NCI-H2196 treated with DMSO at 0.1 percent for 48 hours (cell line): ENCODE measurements around the gene FRRS1L.

Experiments used
- DNase-seq: peaks from one replicate; lab custom pipeline; 2025; ENCODE audit not compliant: unreplicated experiment; lab: John Stamatoyannopoulos, UW

Gene FRRS1L

DNA sequence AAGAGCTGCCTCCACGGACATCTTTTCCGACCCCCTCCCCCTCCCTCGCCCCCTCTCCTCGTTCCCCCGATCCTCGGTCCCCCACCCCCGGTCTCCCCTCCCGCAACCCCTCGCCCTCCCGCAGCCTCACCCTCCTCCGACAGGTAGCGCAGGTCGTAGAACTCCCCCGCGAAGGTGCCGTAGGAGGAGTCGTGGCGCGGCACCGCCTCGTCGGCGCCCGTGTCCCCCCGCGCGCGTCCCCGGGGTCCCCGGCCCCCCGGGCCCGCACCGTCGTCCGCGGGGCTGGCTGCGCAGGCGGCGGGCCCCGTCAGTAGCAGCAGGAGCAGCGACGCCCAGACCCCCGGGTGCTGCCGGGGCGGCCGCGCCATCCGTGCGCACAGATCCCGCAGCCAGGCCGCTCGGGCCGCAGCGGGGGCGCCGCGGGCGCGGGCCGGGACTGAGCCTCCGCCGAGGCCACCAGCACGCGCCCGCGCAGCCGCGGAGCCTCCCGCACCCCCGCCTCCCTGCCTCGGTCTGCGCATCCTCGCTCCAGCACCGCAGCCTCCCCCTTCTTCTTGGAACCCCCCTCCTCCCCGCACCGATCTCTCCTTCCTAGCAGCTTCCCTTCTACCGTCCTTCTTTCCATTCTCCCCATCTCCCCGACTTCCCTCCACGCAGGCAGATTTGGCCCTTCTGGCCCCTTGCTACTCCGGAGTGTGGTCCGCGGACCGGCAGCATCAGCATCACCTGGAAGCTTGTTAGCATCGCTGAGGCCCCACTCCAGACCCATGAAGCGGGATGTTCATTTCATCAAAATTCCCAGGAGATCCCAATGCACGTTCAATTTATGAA, at the start of gene FRRS1L:
TSS of gene FRRS1L (minus strand) at position 479 of the 831 bp plus-strand sequence. CDS start at position 368, 111 bp downstream.
- no peak for DNase-seq

DNA sequence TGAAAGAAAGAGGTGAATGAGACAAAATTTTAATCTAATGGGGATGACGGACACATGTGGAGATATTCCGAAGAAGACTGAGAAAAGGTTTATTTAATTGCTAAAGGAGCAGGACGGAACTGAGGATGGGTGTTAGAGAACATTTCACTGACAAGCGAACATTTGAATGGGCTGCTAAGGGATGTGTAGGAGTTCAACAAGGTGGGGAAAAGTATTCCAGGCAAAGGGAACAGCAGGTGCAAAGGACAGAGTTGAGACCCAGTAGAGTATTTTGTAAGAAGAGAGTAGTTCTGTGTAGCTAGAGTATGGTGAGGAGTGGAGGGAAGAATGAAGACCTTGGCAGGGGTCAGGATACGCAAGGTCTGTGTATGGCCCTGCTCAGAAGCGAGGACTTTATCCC, 47.4 kb upstream of the FRRS1L start:
- DNase-seq, result no peak

DNA sequence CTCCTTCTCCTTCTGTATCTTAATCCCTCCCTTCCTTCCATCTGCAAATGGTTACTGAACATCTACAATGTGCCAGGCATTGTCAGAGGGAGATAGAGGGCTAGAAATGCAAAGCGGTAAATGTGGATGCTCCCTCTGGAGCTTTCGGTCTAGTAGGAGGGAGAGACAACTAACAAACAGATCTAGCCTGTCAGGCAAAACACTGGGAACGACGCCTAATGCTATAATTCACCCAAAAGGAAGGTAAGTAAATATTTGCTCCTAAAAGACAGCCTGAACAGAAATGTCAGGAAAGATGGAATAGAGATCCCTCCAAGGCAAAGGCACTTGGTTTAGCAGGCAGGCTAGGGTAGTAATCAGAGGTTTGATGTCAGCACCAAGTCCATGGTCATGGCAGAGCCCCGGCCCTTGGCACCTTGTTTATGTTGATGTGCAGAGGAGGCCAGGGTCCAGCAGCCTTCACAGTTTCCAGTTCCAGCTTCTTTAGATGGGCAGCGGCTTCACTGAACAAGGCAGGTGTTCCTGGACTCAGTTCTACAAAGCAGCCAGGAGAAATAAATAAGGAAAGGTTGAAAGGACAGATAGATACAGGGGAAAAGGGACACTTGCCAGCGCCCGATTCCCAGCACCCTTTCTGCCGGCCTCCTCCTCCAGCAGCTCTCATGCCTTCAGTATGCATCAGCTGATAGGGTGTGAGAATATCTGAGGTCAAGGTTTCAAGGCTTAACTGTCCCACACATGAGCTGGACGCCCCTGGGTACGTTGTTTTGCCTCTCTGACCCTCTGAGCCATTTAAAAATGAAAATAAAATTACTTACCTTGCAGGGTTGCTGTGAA, 46.5 kb upstream of the FRRS1L start:
- DNase-seq, result no peak

GRCh38 chr9:109212768-109213167, 45.7 kb upstream of the FRRS1L start:
- DNase-seq, result no peak

DNA sequence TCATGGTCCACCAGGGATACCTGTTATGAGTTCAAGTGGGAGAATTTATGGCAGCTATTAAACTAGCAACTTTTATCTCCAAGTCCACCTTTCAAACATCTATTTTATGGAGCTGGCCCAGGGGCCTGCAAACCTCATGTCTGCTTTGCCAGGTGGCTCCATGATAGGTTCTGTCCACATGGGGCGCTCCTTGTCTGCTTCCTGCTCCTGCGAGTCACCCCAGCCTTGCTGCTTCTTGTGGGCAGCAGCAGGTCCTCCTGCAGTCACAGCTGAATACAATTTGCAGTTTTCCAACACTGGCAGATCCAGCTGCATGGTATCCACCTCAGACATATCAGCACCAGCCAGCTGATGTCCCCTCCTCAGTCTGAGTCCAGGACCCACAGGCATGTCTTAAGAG, 39.6 kb upstream of the FRRS1L start:
- no peak for DNase-seq

DNA sequence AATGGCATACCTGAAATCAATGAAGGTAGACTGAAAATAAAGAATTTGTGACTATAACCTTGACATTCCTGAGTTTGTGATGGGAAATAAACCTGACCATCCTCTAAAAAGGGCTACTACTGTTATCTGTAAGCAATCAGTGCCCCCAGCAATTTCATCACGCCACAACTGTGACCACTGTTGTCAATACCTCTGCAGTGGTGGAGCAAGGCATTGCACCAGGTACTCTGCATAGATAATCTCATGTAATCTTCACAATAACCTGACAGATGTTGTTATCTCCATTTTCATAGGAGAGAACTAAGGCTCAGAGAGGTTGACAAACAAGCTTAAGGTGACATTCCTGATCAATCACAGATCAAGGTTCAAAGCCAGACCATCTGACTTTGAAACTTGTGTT, 38.5 kb upstream of the FRRS1L start:
- no peak for DNase-seq

DNA sequence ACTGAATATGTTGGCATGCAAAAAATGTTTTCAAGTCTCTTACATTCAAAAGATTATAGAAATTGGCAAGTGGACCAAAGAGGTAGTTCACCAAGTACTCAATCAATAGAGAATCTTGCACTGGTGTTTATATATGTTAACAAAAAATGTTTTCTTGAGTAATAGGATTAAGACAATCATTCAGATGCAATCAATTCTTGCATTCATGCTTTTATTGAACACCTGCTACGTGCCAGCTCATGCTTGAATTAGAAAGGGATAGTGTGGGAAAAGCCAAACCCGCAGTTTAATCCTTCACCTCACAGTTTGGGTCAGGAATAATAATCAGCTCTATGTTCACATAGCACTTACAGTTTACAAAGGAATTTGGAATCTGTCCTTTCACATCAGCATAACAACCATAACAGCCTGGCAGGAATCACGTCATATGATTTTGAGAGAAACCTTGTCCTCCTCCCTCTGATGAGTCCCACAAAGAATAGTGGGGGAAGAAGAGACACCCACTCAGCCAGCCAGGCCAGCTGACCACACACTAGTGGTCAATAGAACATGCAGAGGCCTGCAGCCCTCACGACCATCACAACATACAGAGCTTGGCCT, 36.8 kb upstream of the FRRS1L start:
- DNase-seq, result no peak

DNA sequence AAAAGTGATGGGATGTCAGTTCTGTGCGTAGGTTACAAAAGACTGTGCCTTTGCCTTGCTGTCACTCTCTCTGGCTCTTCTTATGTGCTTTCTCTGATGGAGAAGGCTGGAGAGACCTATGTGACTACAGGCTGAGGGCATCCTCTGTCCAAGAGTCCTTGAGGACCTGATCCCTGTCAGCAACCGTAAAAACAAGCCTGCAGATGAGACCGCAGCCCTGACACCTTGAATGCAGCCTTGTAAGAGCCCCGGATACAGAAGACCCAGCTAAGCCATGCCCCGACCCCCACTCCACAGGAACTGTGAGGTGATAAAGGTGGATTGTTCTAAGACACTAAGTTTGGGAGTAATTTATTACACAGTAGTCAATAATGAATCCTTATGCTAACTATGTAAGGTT, 32.6 kb upstream of the FRRS1L start:
- DNase-seq, result no peak

GRCh38 chr9:109198736-109199382, 31.8 kb upstream of the FRRS1L start:
- DNase-seq, result no peak

DNA sequence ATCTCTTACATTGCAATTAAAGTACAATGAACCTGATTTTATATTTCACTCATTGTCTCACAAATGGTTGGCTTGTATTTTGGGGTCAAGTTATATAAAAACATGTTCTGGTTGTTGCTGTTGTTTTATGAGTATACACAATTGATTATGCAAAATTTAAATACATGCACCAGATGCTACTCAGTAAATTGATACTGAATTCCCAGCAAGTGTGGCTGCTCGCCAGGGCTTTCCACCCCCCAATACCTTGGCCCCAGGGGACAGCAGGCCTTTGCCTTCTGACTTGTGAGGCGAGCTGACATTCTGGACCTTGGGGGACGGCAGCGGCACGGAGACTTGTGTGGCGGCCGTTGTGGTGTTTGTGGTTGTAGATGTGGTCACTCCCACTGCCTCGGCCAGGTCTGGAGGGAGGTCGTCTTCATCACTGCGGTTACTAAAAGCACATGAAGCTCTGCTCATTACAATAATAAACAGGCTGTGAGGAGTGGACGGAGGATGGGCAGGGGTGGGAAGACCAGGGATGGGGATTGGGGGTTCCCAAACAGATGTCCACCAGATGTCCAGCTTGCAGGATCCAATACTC, 27.0 kb upstream of the FRRS1L start:
- no peak for DNase-seq

- no peak for DNase-seq
Observed at GRCh38 chr9:109192732-109193361, 25.8 kb upstream of the FRRS1L start.

- no peak for DNase-seq
Observed at GRCh38 chr9:109191746-109192145, 24.7 kb upstream of the FRRS1L start.

GRCh38 chr9:109190151-109190550, 23.1 kb upstream of the FRRS1L start:
- DNase-seq, result no peak

GRCh38 chr9:109186857-109187520, 19.9 kb upstream of the FRRS1L start:
- no peak for DNase-seq

DNA sequence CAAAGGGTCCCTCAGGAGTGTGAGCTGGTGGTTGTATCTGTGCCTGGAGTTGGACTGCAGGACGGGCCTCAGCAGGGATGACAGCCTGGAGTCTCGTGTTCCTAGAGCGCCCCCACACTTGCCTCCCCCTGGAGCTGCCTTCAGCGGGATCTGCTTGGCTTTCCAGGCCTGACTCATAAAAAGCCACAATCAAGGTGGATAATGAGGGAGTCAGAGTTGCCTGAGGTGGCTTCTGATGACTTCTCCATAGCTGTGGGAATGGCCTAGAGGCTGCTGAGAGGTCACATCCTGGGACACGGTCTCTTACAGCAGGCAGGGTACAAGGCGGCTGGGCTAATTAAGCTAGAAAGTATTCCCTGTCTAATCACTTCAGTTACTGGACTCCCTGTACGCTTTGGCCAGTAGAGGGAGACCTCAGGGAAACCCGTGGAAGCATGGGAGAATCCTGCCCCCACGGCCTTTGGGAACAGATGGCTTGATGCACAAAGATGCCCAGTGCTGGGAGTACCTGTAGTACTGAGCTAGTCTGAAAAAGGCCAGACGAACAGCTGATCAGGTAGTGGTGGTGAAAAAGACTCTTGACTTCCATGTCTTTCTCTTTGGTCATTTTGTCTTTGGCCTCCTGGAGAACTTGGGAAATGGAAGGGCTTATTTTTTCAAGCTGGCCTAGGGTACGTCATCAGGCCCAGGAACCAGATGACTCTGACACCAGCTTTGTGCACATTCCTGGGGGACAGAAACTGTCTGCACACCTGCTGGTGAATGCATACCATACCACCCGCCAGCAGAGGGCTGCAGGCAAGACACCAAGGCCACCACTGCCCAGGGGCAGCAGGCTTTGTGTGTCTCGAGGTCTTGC, 16.1 kb upstream of the FRRS1L start:
- DNase-seq, result no peak

DNA sequence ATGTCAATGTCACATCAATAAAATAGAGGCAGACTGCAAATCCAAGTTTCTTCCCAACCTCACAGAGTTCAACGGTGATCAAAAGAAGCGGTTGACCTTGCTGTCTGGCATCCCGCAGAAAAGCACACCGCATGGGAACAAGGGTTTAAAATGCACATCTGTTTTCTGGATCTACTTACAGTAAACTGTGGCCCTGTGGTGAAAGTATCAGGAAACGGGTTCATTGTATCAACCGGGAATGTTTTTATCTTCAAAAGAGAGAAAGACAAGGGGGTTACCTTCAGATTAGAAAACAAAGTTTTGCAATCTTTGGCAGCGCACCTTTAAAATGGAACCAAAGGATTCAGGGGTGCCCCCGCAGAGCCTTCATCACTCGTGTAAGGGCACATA, 15.5 kb upstream of the FRRS1L start:
- DNase-seq, result no peak

GRCh38 chr9:109181284-109181683, 14.2 kb upstream of the FRRS1L start:
- DNase-seq, result no peak

GRCh38 chr9:109179801-109180523, 12.9 kb upstream of the FRRS1L start:
- no peak for DNase-seq
